SK-N-SH treated with all-trans-retinoic acid at 6 μM for 48 hours (cell line): ENCODE results near the gene ELMO1.

Experiments
- ATAC-seq: fragments of 200-7000 bp; cut with Tn5 transposase; 3 replicates; pipeline ENCODE4 v1.9.1; 2020; ENCODE audit warnings: mild to moderate bottlenecking, moderate library complexity
- ARNTL ChIP-seq: fragments of 450-650 bp; formaldehyde crosslinking; IDR thresholded peaks from 2 replicates; pipeline ENCODE4 v1.5.0; 2020; ENCODE audit warnings: low read depth, mild to moderate bottlenecking, moderate library complexity, borderline replicate concordance
- CREB5 ChIP-seq: fragments of 250-450 bp; sonication (Bioruptor Pico); IDR thresholded peaks from 2 replicates; pipeline ENCODE4 v1.5.1; 2020; ENCODE audit warnings: low read depth, mild to moderate bottlenecking, moderate library complexity
- CSDC2 ChIP-seq: fragments of 250-450 bp; sonication (Bioruptor Pico); IDR thresholded peaks from 2 replicates; pipeline ENCODE4 v1.5.0; 2020; ENCODE audit warnings: mild to moderate bottlenecking, moderate library complexity
- ESRRG ChIP-seq: fragments of 250-450 bp; sonication (Bioruptor Pico); IDR thresholded peaks from 2 replicates; pipeline ENCODE4 v1.6.1; 2021; ENCODE audit warnings: mild to moderate bottlenecking
- GLIS3 ChIP-seq: fragments of 250-450 bp; sonication (Bioruptor Pico); IDR thresholded peaks from 2 replicates; pipeline ENCODE4 v1.5.0; 2020; ENCODE audit warnings: mild to moderate bottlenecking, moderate library complexity
- ISL1 ChIP-seq: fragments of 250-450 bp; sonication (Bioruptor Pico); IDR thresholded peaks from 2 replicates; pipeline ENCODE4 v2.1.2; 2022; ENCODE audit warnings: mild to moderate bottlenecking, moderate library complexity
- PATZ1 ChIP-seq: fragments of 250-450 bp; sonication (Bioruptor Pico); IDR thresholded peaks from 2 replicates; pipeline ENCODE4 v1.8.0; 2020; ENCODE audit warnings: mild to moderate bottlenecking, moderate library complexity, borderline replicate concordance
- RARB ChIP-seq: fragments of 250-450 bp; sonication (Bioruptor Pico); IDR thresholded peaks from 2 replicates; pipeline ENCODE4 v1.8.0; 2021; ENCODE audit warnings: mild to moderate bottlenecking, moderate library complexity
- SNAI2 ChIP-seq: fragments of 250-450 bp; sonication (Bioruptor Pico); IDR thresholded peaks from 2 replicates; pipeline ENCODE4 v1.5.0; 2020; ENCODE audit warnings: mild to moderate bottlenecking, moderate library complexity
- TCF4 ChIP-seq: fragments of 250-450 bp; sonication (Bioruptor Pico); IDR thresholded peaks from 2 replicates; pipeline ENCODE4 v1.8.0; 2021; ENCODE audit warnings: mild to moderate bottlenecking, moderate library complexity, borderline replicate concordance
- TOX ChIP-seq: fragments of 250-450 bp; sonication (Bioruptor Pico); IDR thresholded peaks from 2 replicates; pipeline ENCODE4 v1.8.0; 2021; ENCODE audit warnings: mild to moderate bottlenecking, moderate library complexity, borderline replicate concordance
- TSHZ2 ChIP-seq: fragments of 250-450 bp; sonication (Bioruptor Pico); IDR thresholded peaks from 2 replicates; pipeline ENCODE4 v1.5.0; 2020; ENCODE audit warnings: mild to moderate bottlenecking, moderate library complexity
- ZC3H10 ChIP-seq: fragments of 250-450 bp; sonication (Bioruptor Pico); IDR thresholded peaks from 2 replicates; pipeline ENCODE4 v1.5.1; 2021; ENCODE audit warnings: mild to moderate bottlenecking, moderate library complexity
- ZFP3 ChIP-seq: fragments of 250-450 bp; sonication (Bioruptor Pico); IDR thresholded peaks from 2 replicates; pipeline ENCODE4 v1.5.0; 2020; ENCODE audit warnings: mild to moderate bottlenecking, moderate library complexity
- ZFP30 ChIP-seq: fragments of 450-650 bp; formaldehyde crosslinking; IDR thresholded peaks from 2 replicates; pipeline ENCODE4 v1.5.0; 2022; ENCODE audit warnings: mild to moderate bottlenecking, moderate library complexity
- ZNF565 ChIP-seq: fragments of 450-650 bp; formaldehyde crosslinking; conservative IDR thresholded peaks from 2 replicates; pipeline ENCODE4 v1.5.0; 2020; ENCODE audit warnings: low read depth, mild to moderate bottlenecking, moderate library complexity
- ZNF70 ChIP-seq: fragments of 450-650 bp; formaldehyde crosslinking; IDR thresholded peaks from 2 replicates; pipeline ENCODE4 v1.5.0; 2020; ENCODE audit warnings: mild to moderate bottlenecking, moderate library complexity
- TF ChIP-seq, protein P1 (sequence below): fragments of 250-450 bp; sonication (Bioruptor Pico); IDR thresholded peaks from 2 replicates; pipeline ENCODE4 v1.5.1; 2021; ENCODE audit warnings: mild to moderate bottlenecking, moderate library complexity

The ELMO1 gene

DNA sequence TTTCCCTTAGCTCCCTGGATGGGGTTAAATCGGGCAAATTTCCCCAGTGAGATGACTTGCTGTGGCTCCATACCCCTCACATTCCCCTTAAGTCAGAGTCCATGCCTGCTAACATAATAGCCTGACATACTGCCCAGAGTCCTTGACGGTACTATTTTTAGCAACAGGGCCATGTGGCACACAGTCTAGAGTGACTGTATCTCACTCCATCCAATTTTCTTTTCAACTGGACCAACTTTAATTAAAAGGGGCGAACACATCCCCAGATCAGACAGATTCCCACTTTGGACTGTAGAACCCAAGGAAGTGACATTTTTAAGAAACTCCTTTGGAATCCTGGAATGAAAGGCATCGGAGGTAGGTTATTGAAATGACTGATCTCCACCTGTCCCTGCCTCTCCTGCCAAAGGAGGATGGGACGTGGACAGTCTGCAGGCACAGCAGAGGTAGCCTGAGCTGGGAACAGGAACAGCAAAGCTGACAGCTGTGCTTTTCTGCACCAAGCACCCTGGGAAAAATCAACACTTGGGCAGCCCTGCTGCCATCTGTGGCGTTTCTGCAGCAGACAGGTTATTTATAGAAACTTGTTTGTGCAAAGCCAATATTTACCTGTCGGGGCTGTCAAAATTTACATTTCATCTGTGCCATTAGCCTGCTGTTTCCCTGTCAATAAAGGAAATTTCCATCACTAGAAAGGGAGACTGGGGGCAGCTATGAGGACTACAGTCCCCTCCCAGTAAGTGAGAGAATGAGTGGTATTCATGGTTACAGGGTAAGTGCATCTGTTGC is 502.9 kb downstream of the ELMO1 start:
- no peak for ATAC-seq
- TF ChIP-seq TOX (no peak), TSHZ2 (peak; percentile 25; the same call in 1 of the 2 replicates), ZNF70 (CRISPR knock-in tag) (no peak), SNAI2 (CRISPR knock-in tag) (0 out of 2 replicates have a peak, but pooled peaks have one; percentile 59), ZC3H10 (CRISPR knock-in tag) (no peak), ZNF565 (CRISPR knock-in tag) (no peak), TCF4 (CRISPR knock-in tag) (peak; percentile 81)
- TF ChIP-seq, protein P1, sequence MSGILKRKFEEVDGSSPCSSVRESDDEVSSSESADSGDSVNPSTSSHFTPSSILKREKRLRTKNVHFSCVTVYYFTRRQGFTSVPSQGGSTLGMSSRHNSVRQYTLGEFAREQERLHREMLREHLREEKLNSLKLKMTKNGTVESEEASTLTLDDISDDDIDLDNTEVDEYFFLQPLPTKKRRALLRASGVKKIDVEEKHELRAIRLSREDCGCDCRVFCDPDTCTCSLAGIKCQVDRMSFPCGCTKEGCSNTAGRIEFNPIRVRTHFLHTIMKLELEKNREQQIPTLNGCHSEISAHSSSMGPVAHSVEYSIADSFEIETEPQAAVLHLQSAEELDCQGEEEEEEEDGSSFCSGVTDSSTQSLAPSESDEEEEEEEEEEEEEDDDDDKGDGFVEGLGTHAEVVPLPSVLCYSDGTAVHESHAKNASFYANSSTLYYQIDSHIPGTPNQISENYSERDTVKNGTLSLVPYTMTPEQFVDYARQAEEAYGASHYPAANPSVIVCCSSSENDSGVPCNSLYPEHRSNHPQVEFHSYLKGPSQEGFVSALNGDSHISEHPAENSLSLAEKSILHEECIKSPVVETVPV (CRISPR knock-in tag) = no peak

GRCh38 chr7:36944838-36945237 is 503.8 kb downstream of the ELMO1 start:
- TF ChIP-seq ARNTL = no peak
- no peak for TF ChIP-seq ZNF70 (CRISPR knock-in tag)
- no peak for TF ChIP-seq GLIS3
- no peak for TF ChIP-seq TCF4 (CRISPR knock-in tag)
- TF ChIP-seq PATZ1 = no peak
- TF ChIP-seq ZFP3 (CRISPR knock-in tag) = no peak
- no peak for TF ChIP-seq SNAI2 (CRISPR knock-in tag)
- TF ChIP-seq ESRRG (CRISPR knock-in tag) = no peak
- TF ChIP-seq CSDC2 (CRISPR knock-in tag) = no peak
- TF ChIP-seq CREB5 (CRISPR knock-in tag) = no peak
- no peak for TF ChIP-seq ZC3H10 (CRISPR knock-in tag)
- TF ChIP-seq ZFP30 (CRISPR knock-in tag) = no peak
- no peak for TF ChIP-seq ISL1 (CRISPR knock-in tag)
- TF ChIP-seq, all 23 proteins: peak for 0
- no peak for ATAC-seq

DNA sequence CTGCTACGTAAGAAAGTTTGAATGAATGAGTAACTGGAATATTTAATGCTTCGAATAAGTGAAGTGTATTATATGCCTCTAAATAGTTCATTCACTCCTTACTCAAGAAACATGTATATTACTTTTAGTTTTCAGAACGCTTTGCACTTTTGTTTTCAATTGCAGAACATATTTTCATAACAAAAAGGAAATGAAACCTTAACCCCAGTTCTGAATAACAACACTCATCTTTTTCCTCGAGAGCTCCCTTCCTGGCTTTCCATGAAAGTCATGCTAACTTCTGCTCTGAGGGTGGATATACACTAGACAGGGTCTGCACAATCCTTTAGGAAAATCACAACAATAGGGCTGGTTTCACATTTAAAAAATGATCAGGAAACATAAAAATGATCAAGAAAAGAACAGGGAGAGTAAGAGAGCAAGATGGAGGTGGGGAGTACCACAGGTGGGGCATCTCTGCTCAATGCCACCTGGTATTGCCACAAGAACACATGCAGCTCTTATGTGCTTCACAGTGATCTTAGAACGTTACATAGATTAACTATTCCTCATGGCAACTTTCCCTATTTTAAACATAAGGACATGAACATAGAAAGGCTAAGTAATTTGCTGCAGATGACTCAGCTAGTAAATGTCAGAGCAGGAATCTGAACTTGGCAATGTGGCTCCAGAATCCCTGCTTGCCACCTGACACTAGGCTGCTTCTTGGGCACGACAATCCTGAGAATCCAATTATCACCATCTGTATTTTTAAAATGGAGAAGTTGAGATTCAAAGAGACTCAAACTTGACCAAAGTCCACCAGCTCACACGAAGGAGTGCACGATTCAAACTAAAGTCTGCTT is 504.9 kb downstream of the ELMO1 start:
- TF ChIP-seq ZFP3 (CRISPR knock-in tag) (no peak), TCF4 (CRISPR knock-in tag) (no peak), ISL1 (CRISPR knock-in tag) (no peak), ZC3H10 (CRISPR knock-in tag) (no peak), SNAI2 (CRISPR knock-in tag) (no peak), RARB (CRISPR knock-in tag) (no peak), PATZ1 (no peak), GLIS3 (no peak), ARNTL (no peak)
- no peak for ATAC-seq
